H9 (cell line): ENCODE results near the gene CLIP3. TPM values are rescaled to one million over a fixed set of nuclear protein-coding genes. Genes with fewer than 3 reads are reported as not detected.

ENCODE experiments used
- DNase-seq: peaks from one replicate; pipeline ENCODE4 v3.0.0-alpha.2; 2017
- H2AFZ ChIP-seq: one replicate; pipeline ENCODE4 v1.6.1; 2013; ENCODE audit warnings: mild to moderate bottlenecking, low read length, control low read depth, moderate library complexity
- H2AK5ac ChIP-seq: 2 replicates; pipeline ENCODE4 v1.6.1; 2013; ENCODE audit warnings: low read length, control low read depth, mixed read lengths; ENCODE audit not compliant: insufficient read length
- H2BK120ac ChIP-seq: one replicate; pipeline ENCODE4 v1.6.1; 2013; ENCODE audit warnings: low read depth, mild to moderate bottlenecking, low read length, control low read depth, inconsistent platforms; ENCODE audit not compliant: poor library complexity, severe bottlenecking
- H2BK12ac ChIP-seq: 2 replicates; pipeline ENCODE4 v1.6.1; 2013; ENCODE audit warnings: low read length, control low read depth, mixed read lengths, low read depth; ENCODE audit not compliant: insufficient read length
- H2BK15ac ChIP-seq: 2 replicates; pipeline ENCODE4 v1.6.1; 2013; ENCODE audit warnings: low read depth, low read length, control low read depth
- H2BK20ac ChIP-seq: one replicate; pipeline ENCODE4 v1.6.1; 2013; ENCODE audit warnings: low read depth, mild to moderate bottlenecking, low read length, control low read depth, inconsistent platforms; ENCODE audit not compliant: poor library complexity, severe bottlenecking
- H2BK5ac ChIP-seq: 2 replicates; pipeline ENCODE4 v1.6.1; 2013; ENCODE audit warnings: low read length, control low read depth, mixed read lengths; ENCODE audit not compliant: insufficient read length
- H3K14ac ChIP-seq: 2 replicates; pipeline ENCODE4 v1.6.1; 2013; ENCODE audit warnings: low read length, control low read depth; ENCODE audit not compliant: insufficient read depth
- H3K18ac ChIP-seq: 2 replicates; pipeline ENCODE4 v1.6.1; 2013; ENCODE audit warnings: low read depth, mild to moderate bottlenecking, mixed read lengths, low read length, control low read depth; ENCODE audit not compliant: insufficient read length
- H3K23ac ChIP-seq: 2 replicates; pipeline ENCODE4 v1.6.1; 2013; ENCODE audit warnings: low read length, control low read depth, mixed read lengths, low read depth; ENCODE audit not compliant: insufficient read length
- H3K23me2 ChIP-seq: 2 replicates; pipeline ENCODE4 v1.6.1; 2013; ENCODE audit warnings: low read depth, mild to moderate bottlenecking, mixed read lengths, low read length, control low read depth; ENCODE audit not compliant: insufficient read length, poor library complexity, severe bottlenecking
- H3K27ac ChIP-seq: 2 replicates; pipeline ENCODE4 v1.5.1; 2013; ENCODE audit warnings: low read length, control low read depth, mixed read lengths, low read depth; ENCODE audit not compliant: insufficient read length
- H3K27me3 ChIP-seq: 2 replicates; pipeline ENCODE4 v1.6.1; 2013; ENCODE audit warnings: low read length, control low read depth, inconsistent platforms; ENCODE audit not compliant: insufficient read depth
- H3K4ac ChIP-seq: 2 replicates; pipeline ENCODE4 v1.6.1; 2013; ENCODE audit warnings: low read depth, mild to moderate bottlenecking, control low read depth, inconsistent platforms, low read length, moderate library complexity
- H3K4me1 ChIP-seq: 2 replicates; pipeline ENCODE4 v1.6.1; 2013; ENCODE audit warnings: low read length, control low read depth, inconsistent platforms; ENCODE audit not compliant: insufficient read depth
- H3K4me2 ChIP-seq: 2 replicates; pipeline ENCODE4 v1.6.1; 2013; ENCODE audit warnings: low read length, control low read depth, mixed read lengths; ENCODE audit not compliant: insufficient read length, insufficient read depth
- H3K56ac ChIP-seq: 2 replicates; pipeline ENCODE4 v1.6.1; 2013; ENCODE audit warnings: low read depth, mild to moderate bottlenecking, mixed read lengths, low read length, control low read depth; ENCODE audit not compliant: insufficient read length
- H3K79me1 ChIP-seq: 2 replicates; pipeline ENCODE4 v1.6.1; 2013; ENCODE audit warnings: low read depth, mild to moderate bottlenecking, moderate library complexity, low read length, control low read depth, inconsistent platforms; ENCODE audit not compliant: insufficient read depth, poor library complexity, severe bottlenecking
- H3K79me2 ChIP-seq: 2 replicates; pipeline ENCODE4 v1.6.1; 2013; ENCODE audit warnings: low read length, control low read depth, inconsistent platforms; ENCODE audit not compliant: insufficient read depth
- H3K9ac ChIP-seq: 2 replicates; pipeline ENCODE4 v1.6.1; 2013; ENCODE audit warnings: low read length, control low read depth, mixed read lengths; ENCODE audit not compliant: insufficient read length; ENCODE audit errors: extremely low read depth
- H3K9me3 ChIP-seq: one replicate; pipeline ENCODE4 v1.6.1; 2013; ENCODE audit warnings: low read depth, low read length, inconsistent platforms; ENCODE audit not compliant: control insufficient read depth
- H3T11ph ChIP-seq: one replicate; pipeline ENCODE4 v1.6.1; 2013; ENCODE audit warnings: mild to moderate bottlenecking, low read length, control low read depth, inconsistent platforms
- H4K20me1 ChIP-seq: one replicate; pipeline ENCODE4 v1.6.1; 2013; ENCODE audit not compliant: control insufficient read depth, insufficient read length, insufficient read depth
- H4K5ac ChIP-seq: 2 replicates; pipeline ENCODE4 v1.6.1; 2013; ENCODE audit warnings: low read depth, mild to moderate bottlenecking, mixed read lengths, low read length, control low read depth; ENCODE audit not compliant: insufficient read length
- H4K8ac ChIP-seq: replicated peaks from 2 replicates; pipeline ENCODE4 v1.6.1; 2013; ENCODE audit warnings: low read length, control low read depth, mixed read lengths, low read depth; ENCODE audit not compliant: insufficient read length
- H4K91ac ChIP-seq: 2 replicates; pipeline ENCODE4 v1.6.1; 2013; ENCODE audit warnings: low read depth, mild to moderate bottlenecking, moderate library complexity, mixed read lengths, low read length, control low read depth; ENCODE audit not compliant: insufficient read length
- H3K27ac Mint-ChIP-seq, 3 experiments: 2 replicates in 2 of 3; 3 replicates in 1 of 3; pipeline ENCODE4 v1.8.0; 2020 to 2021; ENCODE audit warnings: mixed read lengths in 3 of 3, mild to moderate bottlenecking in 1 of 3, moderate library complexity in 1 of 3
- H3K27me3 Mint-ChIP-seq: 2 replicates; pipeline ENCODE4 v1.8.0; 2021; ENCODE audit warnings: low read depth, mild to moderate bottlenecking, moderate library complexity, mixed read lengths
- H3K36me3 Mint-ChIP-seq, 3 experiments: 2 replicates in 2 of 3; 3 replicates in 1 of 3; pipeline ENCODE4 v1.8.0; 2020 to 2021; ENCODE audit warnings: low read depth in 3 of 3, mixed read lengths in 3 of 3; ENCODE audit not compliant: insufficient read depth in 1 of 3
- H3K4me1 Mint-ChIP-seq, 2 experiments: 2 replicates each; pipeline ENCODE4 v1.8.0; 2020; ENCODE audit warnings: mixed read lengths in 2 of 2
- H3K4me3 Mint-ChIP-seq, 2 experiments: 2 replicates in 1 of 2; 3 replicates in 1 of 2; pipeline ENCODE4 v1.8.0; 2020 to 2021; ENCODE audit warnings: mild to moderate bottlenecking in 2 of 2, mixed read lengths in 2 of 2, moderate library complexity in 1 of 2
- H3K9me3 Mint-ChIP-seq, 2 experiments: 2 replicates in 1 of 2; 3 replicates in 1 of 2; pipeline ENCODE4 v1.8.0; 2020; ENCODE audit warnings: mild to moderate bottlenecking in 2 of 2, mixed read lengths in 2 of 2, moderate library complexity in 1 of 2
- WGBS: extraction: QIAGEN DNeasy Blood & Tissue Kit; methylation state at CpG from one replicate; pipeline ENCODE4 v1.1.7; 2013; ENCODE audit warnings: missing lambda C conversion rate, low lambda C conversion rate, mixed read lengths; ENCODE audit not compliant: insufficient read length; ENCODE audit errors: extremely low coverage; 5-methylcytosine and 5-hydroxymethylcytosine counted together
- total RNA-seq: library from RNA; stranded (reverse); gene quantifications from 2 replicates; pipeline ENCODE4 v1.2.1, GENCODE V29; 2021
- TF ChIP-seq, protein P1 (sequence below): fragments of 200-600 bp; sonication (generic); conservative IDR thresholded peaks from 3 replicates; pipeline ENCODE4 v1.8.0; 2021; ENCODE audit warnings: antibody characterized with exemption, mild to moderate bottlenecking

CLIP3 gene
- total RNA-seq, 1 experiment from 2014 or later = 19.7 TPM

DNA sequence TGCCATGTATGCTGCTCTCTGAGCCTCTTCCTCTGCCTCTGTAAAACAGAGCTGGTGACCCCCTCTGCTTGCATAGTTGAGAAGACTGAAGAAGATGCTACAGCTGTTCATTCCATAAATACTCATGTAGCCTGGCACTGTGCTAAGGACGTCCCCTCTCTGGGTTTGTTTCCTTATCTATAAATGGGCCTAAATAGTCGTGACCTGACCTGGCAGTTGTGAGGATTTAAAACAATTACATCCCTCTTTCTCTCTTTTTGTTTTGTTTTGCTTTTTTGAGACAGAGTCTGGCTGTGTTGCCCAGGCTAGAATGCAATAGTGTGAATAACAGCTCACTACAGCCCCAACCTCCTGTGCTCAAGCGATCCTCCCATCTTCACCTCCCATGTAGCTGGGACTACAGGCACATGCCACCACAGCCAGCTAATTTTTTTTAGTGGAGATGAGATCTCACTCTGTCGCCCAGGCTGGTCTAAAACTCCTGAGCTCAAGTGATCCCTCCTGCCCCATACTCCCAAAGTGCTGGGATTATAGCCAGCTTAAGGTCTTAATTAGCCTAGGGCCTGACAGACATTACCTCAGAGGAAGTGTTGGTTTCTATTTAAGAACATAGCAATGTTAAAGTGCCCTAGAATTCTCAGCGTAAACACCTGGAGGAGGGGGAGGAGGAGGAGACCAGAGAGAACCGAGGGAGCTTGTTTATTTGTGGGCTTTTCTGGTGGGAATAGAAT, 26.7 kb upstream of the CLIP3 start:
- peak overlapping the region in 1 of 3 experiments; percentile 49; a peak in 2 of 7 replicates for H3K27ac Mint-ChIP-seq
- H3K9me3 Mint-ChIP-seq = no peaks in the 10 kb centered on the region; a peak in 1 of 5 replicates
- peaks cover 11 to 13% of the 10 kb centered on the region in 2 experiments for H3K4me1 Mint-ChIP-seq
- H3K4me1 ChIP-seq = no peaks in the 10 kb centered on the region
- no peak overlapping the region for H3K18ac ChIP-seq
- peaks cover 6% of the 10 kb centered on the region for H3K23me2 ChIP-seq
- peaks cover 4% of the 10 kb centered on the region for H3K79me1 ChIP-seq
- H3K27me3 Mint-ChIP-seq = no peaks in the 10 kb centered on the region; the same call in 1 of the 2 replicates
- no peaks in the 10 kb centered on the region for H3K9me3 ChIP-seq
- no peak overlapping the region for H2BK20ac ChIP-seq
- H3K27me3 ChIP-seq = no peaks in the 10 kb centered on the region
- no peak overlapping the region for H4K91ac ChIP-seq
- no peak overlapping the region for H2BK12ac ChIP-seq
- no CpG with 5 or more reads among the region's 6 CpGs for WGBS
- H3K14ac ChIP-seq = no peak overlapping the region
- no peak overlapping the region for H2BK15ac ChIP-seq
- no peaks in the 10 kb centered on the region for H4K20me1 ChIP-seq
- no peak overlapping the region for H3K9ac ChIP-seq
- no peak overlapping the region for H4K5ac ChIP-seq
- no peak overlapping the region for H2AFZ ChIP-seq
- no peak overlapping the region for H3K4me2 ChIP-seq
- no peak overlapping the region for H2AK5ac ChIP-seq
- no peak overlapping the region for H2BK120ac ChIP-seq
- no peak overlapping the region for H3K23ac ChIP-seq
- DNase-seq = no peak
- H4K8ac ChIP-seq = no peak overlapping the region
- H3T11ph ChIP-seq = no peak overlapping the region
- no peak overlapping the region for H2BK5ac ChIP-seq
- no peak overlapping the region for H3K4me3 Mint-ChIP-seq
- TF ChIP-seq, protein P1, sequence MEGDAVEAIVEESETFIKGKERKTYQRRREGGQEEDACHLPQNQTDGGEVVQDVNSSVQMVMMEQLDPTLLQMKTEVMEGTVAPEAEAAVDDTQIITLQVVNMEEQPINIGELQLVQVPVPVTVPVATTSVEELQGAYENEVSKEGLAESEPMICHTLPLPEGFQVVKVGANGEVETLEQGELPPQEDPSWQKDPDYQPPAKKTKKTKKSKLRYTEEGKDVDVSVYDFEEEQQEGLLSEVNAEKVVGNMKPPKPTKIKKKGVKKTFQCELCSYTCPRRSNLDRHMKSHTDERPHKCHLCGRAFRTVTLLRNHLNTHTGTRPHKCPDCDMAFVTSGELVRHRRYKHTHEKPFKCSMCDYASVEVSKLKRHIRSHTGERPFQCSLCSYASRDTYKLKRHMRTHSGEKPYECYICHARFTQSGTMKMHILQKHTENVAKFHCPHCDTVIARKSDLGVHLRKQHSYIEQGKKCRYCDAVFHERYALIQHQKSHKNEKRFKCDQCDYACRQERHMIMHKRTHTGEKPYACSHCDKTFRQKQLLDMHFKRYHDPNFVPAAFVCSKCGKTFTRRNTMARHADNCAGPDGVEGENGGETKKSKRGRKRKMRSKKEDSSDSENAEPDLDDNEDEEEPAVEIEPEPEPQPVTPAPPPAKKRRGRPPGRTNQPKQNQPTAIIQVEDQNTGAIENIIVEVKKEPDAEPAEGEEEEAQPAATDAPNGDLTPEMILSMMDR = no peak
- peaks cover 2% of the 10 kb centered on the region; the same call in 1 of the 2 replicates for H3K79me2 ChIP-seq
- peaks cover 24 to 64% (median 25%) of the 10 kb centered on the region in 3 experiments for H3K36me3 Mint-ChIP-seq
- no peak overlapping the region for H3K56ac ChIP-seq
- no peak overlapping the region for H3K4ac ChIP-seq
- no peak overlapping the region for H3K27ac ChIP-seq
